ENCODE results near the gene CCP110.

The CCP110 gene

GRCh38 chr16:19523559-19524355, at the start of gene CCP110:
CCP110 (plus strand) TSS chr16:19523942; CDS start chr16:19527882, 3,940 bp downstream.
- DNase-seq, result peak; percentile 97

GRCh38 chr16:19474617-19475016, 49.1 kb upstream of the CCP110 start:
- no peak for DNase-seq

- DNase-seq, result no peak
Observed at GRCh38 chr16:19478505-19478904, 45.2 kb upstream of the CCP110 start.

- no peak for DNase-seq
Observed at GRCh38 chr16:19479302-19479721, 44.4 kb upstream of the CCP110 start.

- DNase-seq, result no peak
Observed at GRCh38 chr16:19481296-19481695, 42.4 kb upstream of the CCP110 start.

GRCh38 chr16:19481769-19482168, 42.0 kb upstream of the CCP110 start:
- no peak for DNase-seq

- DNase-seq, result no peak
Observed at GRCh38 chr16:19482291-19482690, 41.5 kb upstream of the CCP110 start.

- DNase-seq, result no peak
Observed at GRCh38 chr16:19484096-19484495, 39.6 kb upstream of the CCP110 start.

GRCh38 chr16:19485611-19486010, 38.1 kb upstream of the CCP110 start:
- no peak for DNase-seq

GRCh38 chr16:19486051-19486450, 37.7 kb upstream of the CCP110 start:
- DNase-seq, result no peak

- no peak for DNase-seq
Observed at GRCh38 chr16:19486750-19487325, 36.9 kb upstream of the CCP110 start.

GRCh38 chr16:19488213-19488640, 35.5 kb upstream of the CCP110 start:
- DNase-seq, result no peak

- no peak for DNase-seq
Observed at GRCh38 chr16:19490619-19491018, 33.1 kb upstream of the CCP110 start.

- no peak for DNase-seq
Observed at GRCh38 chr16:19497176-19497575, 26.6 kb upstream of the CCP110 start.

- DNase-seq, result no peak
Observed at GRCh38 chr16:19499006-19499405, 24.7 kb upstream of the CCP110 start.

- no peak for DNase-seq
Observed at GRCh38 chr16:19499481-19499880, 24.3 kb upstream of the CCP110 start.

GRCh38 chr16:19502395-19503131, 21.2 kb upstream of the CCP110 start:
- peak; percentile 66 for DNase-seq

GRCh38 chr16:19503461-19504075, 20.2 kb upstream of the CCP110 start:
- no peak for DNase-seq

GRCh38 chr16:19505600-19506303, 18.0 kb upstream of the CCP110 start:
- no peak for DNase-seq

GRCh38 chr16:19506965-19507364, 16.8 kb upstream of the CCP110 start:
- no peak for DNase-seq

GRCh38 chr16:19507867-19508266, 15.9 kb upstream of the CCP110 start:
- DNase-seq, result no peak

- DNase-seq, result no peak
Observed at GRCh38 chr16:19512297-19512696, 11.4 kb upstream of the CCP110 start.
